Measurements from ENCODE around the gene AJAP1.
A peak's percentile ranks its signal among the peaks of the same experiment; 100 is the strongest.

The AJAP1 gene

DNA sequence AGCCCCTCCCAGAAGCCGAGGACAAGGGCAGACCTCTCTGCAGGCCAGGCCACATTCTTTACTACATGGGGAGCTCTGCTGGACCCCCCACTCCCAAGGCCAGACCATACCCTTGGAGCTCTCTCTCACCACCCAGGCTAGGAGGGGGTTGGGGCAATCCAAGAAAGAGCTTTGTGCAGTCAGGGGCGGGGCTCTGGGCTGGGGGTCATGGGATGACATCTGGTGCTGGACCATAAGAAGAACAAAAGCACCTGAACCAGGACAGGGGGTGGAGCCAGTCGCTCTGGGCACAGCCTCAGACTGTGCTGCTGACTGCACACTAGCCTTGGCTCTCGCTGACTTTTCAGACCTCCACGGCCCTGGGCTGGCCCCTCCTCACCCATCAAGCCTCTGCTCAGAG lies 23.1 kb upstream of the AJAP1 start:
- DNase-seq: no peak

DNA sequence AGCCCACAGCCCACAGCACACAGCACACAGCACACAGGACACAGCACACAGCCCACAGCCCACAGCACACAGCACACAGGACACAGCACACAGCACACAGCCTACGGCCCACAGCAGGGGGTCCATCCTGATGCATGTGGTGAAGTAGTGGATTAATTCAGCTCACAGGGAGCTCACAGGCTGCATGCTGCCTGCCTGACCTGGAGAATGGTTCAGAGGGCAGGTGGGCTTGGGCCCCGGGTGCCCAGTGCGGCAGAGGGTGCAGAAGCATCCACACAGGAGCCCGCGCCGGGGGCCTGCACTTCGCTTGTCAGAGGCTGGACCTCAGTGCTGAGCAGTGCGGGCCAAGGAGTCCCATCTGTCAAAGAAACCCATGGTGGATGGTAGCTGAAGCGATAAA lies 21.1 kb upstream of the AJAP1 start:
- DNase-seq: no peak

DNA sequence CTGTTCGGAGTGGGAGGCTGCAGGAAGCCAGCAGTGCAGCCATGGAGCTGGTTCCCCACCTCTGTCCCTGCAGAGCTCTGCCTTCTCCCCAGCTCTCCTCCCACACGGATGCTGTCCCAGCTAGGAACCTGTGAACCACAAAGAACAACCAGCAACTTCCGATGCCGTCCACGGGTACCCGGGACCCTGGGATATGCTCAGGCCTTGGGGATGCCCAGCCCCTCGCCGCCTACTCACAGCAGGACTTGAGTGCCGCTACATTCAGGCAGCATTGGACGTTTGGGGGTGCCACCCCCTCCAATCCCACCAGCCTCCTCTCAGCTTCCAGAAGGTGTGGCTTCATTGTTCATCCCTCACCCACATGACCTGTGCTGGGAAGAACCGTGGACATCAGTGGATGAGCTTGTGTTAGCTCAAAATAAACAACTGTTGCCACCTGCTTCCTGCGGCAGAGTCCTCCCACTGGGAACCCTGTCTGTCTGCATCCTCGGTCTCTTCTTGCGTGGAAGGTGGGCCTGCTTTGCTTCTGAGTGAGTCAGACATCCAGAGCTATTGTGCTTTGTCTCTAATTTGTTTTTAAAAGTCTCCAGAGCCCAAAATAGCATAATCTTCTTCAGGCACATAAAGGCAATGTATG lies 20.1 kb upstream of the AJAP1 start:
- DNase-seq: no peak

GRCh38 chr1:4634793-4635406 lies 19.5 kb upstream of the AJAP1 start:
- no peak for DNase-seq

DNA sequence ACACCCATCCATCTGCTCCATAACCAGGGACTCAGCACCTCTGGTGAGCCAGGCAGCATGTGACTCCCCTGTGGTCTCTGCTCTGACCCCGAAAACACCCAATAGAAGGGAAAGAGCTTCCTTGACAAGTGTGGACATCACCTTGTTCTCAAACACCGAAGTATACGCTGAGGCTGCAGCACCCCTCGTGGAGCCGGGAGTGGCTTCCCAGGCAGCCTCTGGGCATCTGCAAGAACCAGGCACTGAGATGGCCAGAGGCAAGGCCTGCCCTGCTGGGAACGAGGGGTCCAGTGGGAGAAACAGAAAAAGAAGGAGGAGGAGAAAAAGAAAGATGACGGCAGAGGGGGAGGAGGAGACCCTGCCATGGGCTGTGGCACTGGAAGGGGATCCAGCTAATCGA lies 18.2 kb upstream of the AJAP1 start:
- no peak for DNase-seq

GRCh38 chr1:4636644-4637380 lies 17.6 kb upstream of the AJAP1 start:
- DNase-seq: no peak

DNA sequence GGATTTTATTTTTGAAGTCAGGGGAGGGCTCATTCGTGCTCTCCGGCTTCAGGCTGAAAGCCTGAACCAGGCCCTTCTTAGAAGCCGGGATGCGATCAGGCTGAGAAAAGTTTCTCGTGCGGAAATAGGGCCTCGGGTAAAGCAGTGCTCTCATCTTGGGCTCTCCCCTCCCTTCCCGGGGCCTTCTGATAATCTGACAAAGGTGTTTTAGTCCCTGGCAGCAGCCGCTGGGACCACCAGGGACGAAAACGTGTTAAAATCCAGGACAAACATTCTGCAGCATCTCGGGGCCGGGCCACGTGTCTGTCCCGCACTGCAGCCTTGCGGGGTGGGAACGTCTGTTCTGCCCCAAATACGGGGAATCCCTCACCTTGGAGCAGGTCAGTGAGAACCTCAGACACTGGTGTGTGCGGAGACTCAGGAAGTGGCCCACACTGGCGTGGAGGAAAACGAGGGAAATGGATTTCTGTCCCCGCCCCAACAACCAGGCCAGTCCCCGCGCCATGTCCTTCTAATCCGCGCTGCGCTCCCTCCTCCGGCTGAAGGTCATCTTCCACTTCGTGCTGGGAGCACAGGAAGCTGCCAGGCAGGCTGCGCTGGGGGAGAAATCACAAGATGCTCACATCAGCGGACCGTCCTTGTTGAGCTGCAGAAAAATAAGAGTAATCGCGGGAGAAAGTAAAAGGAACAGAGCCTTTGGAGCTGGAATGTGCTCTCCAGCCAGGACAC lies 16.6 kb upstream of the AJAP1 start:
- DNase-seq: peak; percentile 54

DNA sequence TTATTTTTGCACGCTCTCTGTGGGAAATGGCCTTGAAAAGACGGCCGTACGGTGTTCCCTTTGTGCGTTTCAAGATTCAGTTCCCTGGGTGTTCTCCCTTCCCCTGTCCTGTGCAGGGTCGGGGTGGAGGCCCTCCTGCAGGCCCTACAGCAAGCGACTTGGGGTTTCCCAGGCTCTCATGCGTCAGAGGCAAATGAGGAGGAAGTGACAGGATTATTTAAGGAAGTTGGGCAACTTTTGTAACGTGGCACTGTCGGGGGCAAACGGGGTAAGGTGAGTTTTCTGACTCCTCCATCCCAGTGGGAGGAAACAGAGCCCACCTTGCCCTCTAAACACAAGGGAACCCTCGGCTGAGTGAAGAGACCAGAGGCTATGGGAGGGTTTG lies 16.1 kb upstream of the AJAP1 start:
- DNase-seq: no peak

DNA sequence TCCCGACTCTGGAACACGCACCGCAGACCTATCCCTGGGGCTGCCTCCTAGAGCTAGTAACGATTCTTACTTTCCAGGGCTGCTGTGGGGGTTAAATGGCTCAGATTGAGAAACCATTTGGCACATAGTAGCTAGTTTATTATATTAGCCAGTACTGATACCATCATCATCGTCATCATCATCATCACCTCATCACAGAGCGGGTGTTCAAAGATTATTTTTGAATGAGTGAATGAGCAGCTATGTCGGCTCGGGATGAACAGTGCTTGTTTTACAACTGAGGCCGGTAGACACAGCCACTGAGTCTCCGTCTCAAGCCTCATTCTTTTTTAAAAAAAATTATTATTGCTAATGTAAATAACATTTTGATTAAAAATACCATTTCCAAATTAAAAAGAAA lies 13.5 kb upstream of the AJAP1 start:
- DNase-seq: no peak

DNA sequence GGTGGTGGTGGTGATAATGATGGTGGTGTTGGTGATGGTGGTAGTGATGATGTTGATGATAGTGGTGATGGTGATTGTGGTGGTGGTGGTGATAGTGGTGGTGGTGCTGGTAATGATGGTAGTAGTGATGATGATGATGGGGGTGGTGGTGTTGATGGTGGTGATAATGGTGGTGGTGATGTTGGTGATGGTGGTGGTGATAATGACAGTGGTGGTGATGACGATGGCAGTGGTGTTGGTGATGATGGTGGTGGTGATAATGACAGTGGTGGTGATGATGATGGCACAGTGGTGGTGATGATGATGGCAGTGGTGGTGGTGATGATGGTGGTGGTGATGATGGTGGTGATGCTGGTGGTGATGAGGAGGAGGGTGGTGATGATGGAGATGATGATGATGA lies 7.0 kb upstream of the AJAP1 start:
- no peak for DNase-seq

DNA sequence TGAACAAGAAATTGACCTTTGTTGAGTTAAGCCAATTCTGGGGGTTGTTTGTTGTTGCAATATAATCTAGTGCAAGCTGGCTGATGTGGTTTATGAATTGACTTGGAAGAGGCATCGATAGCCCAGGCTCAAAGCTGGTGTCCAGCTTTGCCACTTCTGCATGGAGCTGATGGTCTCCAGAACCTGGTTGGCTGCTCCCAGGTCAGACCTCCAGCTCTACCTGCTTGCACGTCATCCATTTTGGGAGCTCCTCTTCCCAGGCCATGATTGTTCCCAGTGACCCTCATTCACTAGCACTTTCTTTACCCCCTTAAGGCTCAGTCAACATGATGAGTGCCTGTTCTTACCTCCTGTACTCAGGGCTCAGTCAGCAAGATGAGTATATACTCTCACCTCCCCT lies 5.8 kb upstream of the AJAP1 start:
- DNase-seq: no peak

GRCh38 chr1:4650481-4650880 lies 3.9 kb upstream of the AJAP1 start:
- no peak for DNase-seq

GRCh38 chr1:4650981-4651380 lies 3.4 kb upstream of the AJAP1 start:
- no peak for DNase-seq

GRCh38 chr1:4652631-4653327 lies 1.6 kb upstream of the AJAP1 start:
- DNase-seq: peak; percentile 86

DNA sequence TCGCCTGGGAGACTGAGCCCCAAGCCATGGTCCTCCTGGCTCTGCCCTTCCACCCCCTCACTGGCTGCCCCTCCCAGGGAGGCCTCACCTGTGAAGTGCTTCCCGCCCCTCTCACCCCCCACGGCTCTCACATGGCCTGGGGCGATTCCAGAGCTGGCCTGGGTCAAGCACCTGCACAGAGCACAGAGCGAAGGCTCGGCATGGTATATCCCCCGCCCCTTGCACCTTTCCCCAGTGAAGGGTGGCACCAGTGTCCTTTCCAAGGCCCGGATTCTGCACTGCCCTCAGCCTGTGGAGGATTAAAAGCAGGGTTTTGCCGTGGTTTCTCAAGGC lies 1.1 kb upstream of the AJAP1 start:
- DNase-seq: no peak

- peak; percentile 63 for DNase-seq
Measured at GRCh38 chr1:4654764-4655673, 610 bp downstream of the AJAP1 start.

GRCh38 chr1:4655674-4656532 lies 1.5 kb downstream of the AJAP1 start:
- DNase-seq: peak; percentile 92

- no peak for DNase-seq
Measured at GRCh38 chr1:4656533-4657140, 2.2 kb downstream of the AJAP1 start.

DNA sequence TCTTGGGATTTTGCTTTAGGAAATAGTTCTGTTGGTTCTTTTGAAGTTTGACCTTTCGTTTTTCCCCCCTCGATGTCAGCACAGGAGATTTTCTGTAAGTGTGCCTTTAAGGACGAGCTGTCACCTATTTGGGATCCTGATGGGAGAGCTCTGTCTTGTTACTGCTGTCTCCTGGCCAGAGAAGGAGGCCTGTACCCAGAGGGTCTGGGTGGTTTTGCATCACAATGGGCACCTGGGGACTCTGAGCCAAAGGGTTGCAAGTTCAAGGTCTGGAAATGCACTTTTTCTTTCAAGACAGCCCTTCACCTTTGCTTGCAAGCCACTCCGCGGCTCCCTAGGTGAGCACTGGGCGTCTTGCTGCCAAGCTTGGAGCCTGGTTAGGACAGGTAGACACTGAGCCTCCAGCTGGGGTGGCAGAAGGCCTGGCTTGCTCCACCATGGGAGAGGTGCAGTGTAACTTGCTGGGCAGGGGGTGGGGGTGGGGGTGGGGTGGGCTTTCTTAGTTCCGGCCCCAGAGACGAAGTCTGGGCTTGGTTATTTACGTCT lies 2.9 kb downstream of the AJAP1 start:
- DNase-seq: no peak

GRCh38 chr1:4657960-4658541 lies 3.6 kb downstream of the AJAP1 start:
- DNase-seq: peak; percentile 83

Data from eye (tissue), 1 donor.